NCI-H1048 (cell line): ENCODE data around the gene TNS1.

Source experiments
- DNase-seq: peaks from one replicate; lab custom pipeline; 2025; lab: John Stamatoyannopoulos, UW

Gene TNS1

GRCh38 chr2:217774232-217774631, 228.6 kb downstream of the TNS1 start:
- no peak for DNase-seq

- no peak for DNase-seq
Observed at GRCh38 chr2:217773539-217773938, 229.3 kb downstream of the TNS1 start.

- no peak for DNase-seq
Observed at GRCh38 chr2:217766356-217766755, 236.4 kb downstream of the TNS1 start.

GRCh38 chr2:217761645-217762277, 241.0 kb downstream of the TNS1 start:
- no peak for DNase-seq

- no peak for DNase-seq
Observed at GRCh38 chr2:217759991-217760390, 242.8 kb downstream of the TNS1 start.

GRCh38 chr2:217757108-217757463, 245.7 kb downstream of the TNS1 start:
- DNase-seq: no peak

GRCh38 chr2:217756375-217757107, 246.3 kb downstream of the TNS1 start:
- no peak for DNase-seq

- DNase-seq: no peak
Observed at GRCh38 chr2:217755027-217755745, 247.6 kb downstream of the TNS1 start.

- DNase-seq: no peak
Observed at GRCh38 chr2:217753460-217754200, 249.2 kb downstream of the TNS1 start.

- DNase-seq: no peak
Observed at GRCh38 chr2:217752714-217753459, 249.9 kb downstream of the TNS1 start.

- no peak for DNase-seq
Observed at GRCh38 chr2:217751952-217752351, 250.8 kb downstream of the TNS1 start.

GRCh38 chr2:217751192-217751591, 251.6 kb downstream of the TNS1 start:
- no peak for DNase-seq
